ENCODE measurements around the gene DCTD. TPM values are rescaled to one million over a fixed set of nuclear protein-coding genes. Genes with fewer than 3 reads are reported as not detected.
A peak's percentile ranks its signal among the peaks of the same experiment; 100 is the strongest.
"Not testable (repeated sequence)": the region's sequence is repeated elsewhere in the genome, so short reads cannot be mapped to it uniquely, and the experiment has no call there.

The DCTD gene
- total RNA-seq, 1 experiment from 2014 or later = 159 TPM

DNA sequence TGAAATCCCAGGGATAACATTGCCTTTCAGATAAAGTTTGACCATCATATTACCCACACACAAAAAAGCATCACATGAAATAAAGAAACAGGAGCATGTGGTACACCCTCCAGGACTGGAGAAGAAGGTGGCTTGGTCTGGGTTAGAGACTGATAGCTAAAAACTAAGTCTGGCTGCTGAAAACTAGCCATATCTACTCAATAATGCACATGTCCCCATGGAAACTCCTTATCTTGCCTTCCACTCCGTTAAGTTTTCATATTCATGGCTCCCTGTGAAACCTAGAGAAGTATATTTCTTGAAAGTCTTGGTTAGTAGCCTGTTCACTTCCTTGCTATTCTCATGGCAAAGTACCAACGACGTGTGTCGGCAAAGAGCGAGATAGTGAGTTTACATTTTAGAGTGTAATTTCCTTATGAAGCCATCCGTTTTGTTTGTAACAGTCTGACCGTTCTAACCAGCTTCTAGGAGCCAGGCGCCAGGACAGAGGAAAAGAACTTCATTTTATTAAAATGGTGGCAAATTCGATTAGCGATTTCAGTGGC is 6.7 kb upstream of the DCTD start:
- in situ Hi-C loops (cut with HindIII; ENCODE audit: low pct_unique_long_range_greater_than_20kb, low sequenced_read_pairs) = no loop called here
- DNase-seq (ENCODE audit: low read depth) = no peak

GRCh38 chr4:182923366-182923765 is 6.2 kb upstream of the DCTD start:
- in situ Hi-C loops (cut with HindIII; ENCODE audit: low pct_unique_long_range_greater_than_20kb, low sequenced_read_pairs) = no loop called here
- DNase-seq (ENCODE audit: low read depth) = no peak

DNA sequence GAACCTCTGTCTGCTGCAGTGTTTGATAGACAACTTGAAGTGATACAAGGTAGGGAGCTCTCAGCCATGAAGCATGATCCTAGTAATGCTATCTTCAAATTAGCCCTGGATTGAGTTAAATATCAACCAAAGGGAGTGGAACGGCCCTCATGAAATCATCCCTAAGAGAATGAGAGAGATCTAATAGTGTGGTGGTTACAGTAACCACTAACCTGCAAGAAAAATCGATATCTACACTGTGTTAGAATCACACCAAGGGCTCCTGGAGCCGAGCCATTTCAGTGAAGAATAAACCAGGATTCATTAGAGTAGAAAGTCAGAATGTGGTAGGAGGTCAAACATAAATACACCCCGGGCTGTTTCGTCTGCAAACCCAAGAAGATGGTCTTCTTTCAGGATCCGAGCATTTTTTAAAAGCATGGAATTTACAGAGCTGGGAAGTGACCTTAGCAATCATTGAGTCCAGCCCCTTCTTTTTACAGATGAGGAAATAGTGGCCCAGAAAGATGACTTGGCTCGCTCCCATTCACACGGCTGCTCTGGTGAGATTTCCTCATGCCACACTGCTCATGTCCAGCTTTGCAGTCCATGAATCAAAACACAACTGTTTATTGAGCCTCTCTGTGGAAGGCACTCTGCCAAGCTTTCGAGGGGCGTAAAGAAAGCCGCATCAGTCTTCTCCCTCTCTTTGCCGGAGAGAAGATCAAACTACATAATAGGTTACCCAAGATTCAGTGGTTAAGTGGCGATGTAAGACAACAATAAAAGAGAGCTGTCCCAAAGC is 5.5 kb upstream of the DCTD start:
- DNase-seq (ENCODE audit: low read depth) = peak; percentile 65

DNA sequence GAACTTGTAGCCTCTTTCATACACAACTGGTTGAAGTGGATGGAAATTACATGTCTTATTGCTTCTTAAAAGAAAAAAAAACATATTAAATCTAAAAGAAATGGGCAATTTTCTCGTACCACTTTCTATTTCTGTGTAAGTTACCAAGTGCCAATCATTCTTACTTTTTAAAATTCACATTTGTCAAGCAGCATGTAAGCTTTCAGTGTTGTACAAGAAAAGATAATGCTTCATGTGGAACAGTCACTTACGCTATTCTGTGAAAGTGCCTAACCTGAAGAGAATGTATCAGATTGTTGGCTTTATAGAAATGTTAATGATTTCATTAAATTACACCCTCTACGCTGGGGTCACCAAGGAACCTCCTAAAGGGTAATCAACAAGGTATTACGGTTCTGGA is 4.4 kb upstream of the DCTD start:
- no peak for DNase-seq (ENCODE audit: low read depth)
- in situ Hi-C loops (cut with HindIII; ENCODE audit: low pct_unique_long_range_greater_than_20kb, low sequenced_read_pairs) = no loop called here

More for the DNA sequence above, 5.5 kb upstream of the DCTD start:
- in situ Hi-C loops (cut with HindIII; ENCODE audit: low pct_unique_long_range_greater_than_20kb, low sequenced_read_pairs) = no loop called here

- in situ Hi-C loops (cut with HindIII; ENCODE audit: low pct_unique_long_range_greater_than_20kb, low sequenced_read_pairs) = no loop called here
- DNase-seq (ENCODE audit: low read depth) = no peak
Observed at GRCh38 chr4:182920676-182921075, 3.5 kb upstream of the DCTD start.

DNA sequence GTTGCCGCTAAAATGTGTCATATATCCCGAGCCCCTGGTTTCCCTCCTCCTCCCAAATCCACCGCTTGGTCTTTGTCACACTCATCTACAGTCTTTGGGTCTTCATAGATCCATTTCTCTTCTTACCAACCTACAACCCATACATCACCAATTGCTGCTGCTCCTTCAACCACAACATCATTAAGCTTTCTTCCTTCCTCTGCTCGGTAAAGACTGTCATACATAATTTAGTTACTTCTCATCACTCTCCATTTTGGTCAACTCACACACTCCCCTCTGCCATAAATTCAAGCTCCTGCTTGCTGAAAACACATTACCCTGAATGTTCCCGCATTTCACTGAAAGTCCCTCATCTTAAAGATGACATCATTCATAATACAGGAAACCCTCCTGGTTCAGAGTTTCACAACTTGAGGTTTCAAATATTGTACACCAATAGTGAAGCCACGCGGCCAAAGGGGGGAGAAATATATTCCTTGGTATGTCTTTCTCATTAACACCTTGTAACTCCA is 1.7 kb upstream of the DCTD start:
- in situ Hi-C loops (cut with HindIII; ENCODE audit: low pct_unique_long_range_greater_than_20kb, low sequenced_read_pairs) = no loop called here
- no peak for DNase-seq (ENCODE audit: low read depth)

DNA sequence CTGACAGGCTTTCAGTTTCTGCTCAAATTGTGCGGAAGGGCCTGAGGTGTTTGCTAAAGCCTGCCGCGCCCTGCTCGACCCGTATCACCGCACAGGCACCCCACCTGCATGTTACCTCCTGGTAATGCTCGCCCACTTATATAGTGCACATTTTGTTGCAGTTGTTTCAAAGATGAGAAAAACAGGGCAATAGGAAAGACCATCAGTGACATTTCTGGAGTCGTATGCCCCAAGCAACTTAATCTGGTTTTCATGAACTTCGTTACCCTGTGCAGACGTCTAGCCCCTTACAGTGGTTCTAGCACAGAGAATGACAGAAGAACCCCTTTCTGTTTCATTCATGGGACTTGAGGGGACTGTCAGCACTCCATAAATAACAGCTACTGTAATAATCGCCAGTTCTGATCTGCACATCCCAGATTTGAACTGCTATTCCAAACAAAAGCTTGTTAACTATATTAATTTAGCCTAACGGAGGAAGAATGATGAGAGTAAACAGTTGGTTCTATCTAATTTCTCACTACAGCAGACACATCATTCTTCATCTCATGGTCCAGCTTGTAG is 940 bp upstream of the DCTD start:
- in situ Hi-C loops (cut with HindIII; ENCODE audit: low pct_unique_long_range_greater_than_20kb, low sequenced_read_pairs) = no loop called here
- no peak for DNase-seq (ENCODE audit: low read depth)

GRCh38 chr4:182916483-182917181 is 554 bp downstream of the DCTD start:
- peak; percentile 38 for DNase-seq (ENCODE audit: low read depth)
- in situ Hi-C loops (cut with HindIII; ENCODE audit: low pct_unique_long_range_greater_than_20kb, low sequenced_read_pairs) = no loop called here

DNA sequence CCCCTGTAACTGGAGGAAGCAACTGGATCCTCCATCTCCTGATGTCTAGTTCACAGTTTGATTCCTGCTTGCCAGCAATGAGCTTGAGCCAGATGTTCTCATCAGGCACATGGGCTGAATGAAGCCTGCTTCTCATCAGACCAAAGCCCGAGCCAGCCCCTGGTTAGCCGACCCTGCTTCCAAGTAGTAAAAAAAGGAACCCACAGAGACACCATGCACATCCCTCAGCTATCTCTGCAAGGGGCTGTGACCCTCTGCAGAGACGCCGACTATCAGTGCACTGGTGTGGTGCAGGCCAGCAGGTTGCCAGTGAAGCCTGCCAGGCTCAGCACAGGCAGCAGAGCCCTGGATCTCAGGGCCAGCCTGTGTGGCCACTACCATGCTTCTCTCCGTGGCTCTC is 2.8 kb downstream of the DCTD start:
- no peak for DNase-seq (ENCODE audit: low read depth)
- in situ Hi-C loops (cut with HindIII; ENCODE audit: low pct_unique_long_range_greater_than_20kb, low sequenced_read_pairs) = no loop called here

DNA sequence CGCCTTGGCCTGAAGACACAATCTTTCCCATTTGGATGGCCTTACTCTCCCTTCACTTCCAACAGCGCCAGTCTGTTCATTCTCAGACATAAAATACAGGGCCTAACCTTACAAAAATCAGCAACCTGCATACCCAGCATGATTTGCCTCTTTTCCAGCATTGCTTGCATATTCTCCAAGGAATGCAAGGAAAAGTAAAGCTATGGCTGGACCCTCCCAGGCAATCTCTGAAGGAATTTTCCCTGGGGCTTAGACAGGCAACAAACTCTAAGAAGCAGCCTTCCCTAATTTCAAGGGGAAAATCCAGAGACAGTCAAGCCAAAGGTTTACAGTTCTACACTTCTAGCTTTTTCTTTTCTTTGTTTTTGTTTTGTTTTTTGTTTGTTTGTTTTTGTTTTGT is 3.6 kb downstream of the DCTD start:
- DNase-seq (ENCODE audit: low read depth) = no peak
- in situ Hi-C loops (cut with HindIII; ENCODE audit: low pct_unique_long_range_greater_than_20kb, low sequenced_read_pairs) = no loop called here

GRCh38 chr4:182913036-182913435 is 4.2 kb downstream of the DCTD start:
- in situ Hi-C loops (cut with HindIII; ENCODE audit: low pct_unique_long_range_greater_than_20kb, low sequenced_read_pairs) = no loop called here
- no peak for DNase-seq (ENCODE audit: low read depth)

- no peak for DNase-seq (ENCODE audit: low read depth)
- in situ Hi-C loops (cut with HindIII; ENCODE audit: low pct_unique_long_range_greater_than_20kb, low sequenced_read_pairs) = no loop called here
Observed at GRCh38 chr4:182908124-182908523, 9.1 kb downstream of the DCTD start.

GRCh38 chr4:182907396-182907795 is 9.8 kb downstream of the DCTD start:
- in situ Hi-C loops (cut with HindIII; ENCODE audit: low pct_unique_long_range_greater_than_20kb, low sequenced_read_pairs) = no loop called here
- no peak for DNase-seq (ENCODE audit: low read depth)

DNA sequence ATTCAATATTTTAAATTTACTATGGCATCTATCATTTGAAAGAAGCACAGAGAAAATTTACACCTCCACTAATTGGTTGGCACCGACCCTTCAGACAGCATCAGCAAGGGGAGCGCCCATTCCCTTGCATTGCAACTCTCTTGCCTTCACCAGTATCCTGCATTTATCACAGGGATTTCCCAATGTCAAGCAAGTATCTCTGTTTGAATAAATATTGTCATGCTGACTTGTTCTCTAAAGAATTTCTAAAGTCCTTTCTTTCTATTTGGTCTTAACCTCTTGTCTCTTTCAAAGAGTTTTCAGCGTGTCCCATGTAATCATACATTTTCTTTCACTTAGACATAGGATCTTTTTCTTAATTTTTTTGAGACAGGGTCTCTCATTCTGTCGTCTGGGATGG is 10.4 kb downstream of the DCTD start:
- in situ Hi-C loops (cut with HindIII; ENCODE audit: low pct_unique_long_range_greater_than_20kb, low sequenced_read_pairs) = no loop called here
- DNase-seq (ENCODE audit: low read depth) = no peak

DNA sequence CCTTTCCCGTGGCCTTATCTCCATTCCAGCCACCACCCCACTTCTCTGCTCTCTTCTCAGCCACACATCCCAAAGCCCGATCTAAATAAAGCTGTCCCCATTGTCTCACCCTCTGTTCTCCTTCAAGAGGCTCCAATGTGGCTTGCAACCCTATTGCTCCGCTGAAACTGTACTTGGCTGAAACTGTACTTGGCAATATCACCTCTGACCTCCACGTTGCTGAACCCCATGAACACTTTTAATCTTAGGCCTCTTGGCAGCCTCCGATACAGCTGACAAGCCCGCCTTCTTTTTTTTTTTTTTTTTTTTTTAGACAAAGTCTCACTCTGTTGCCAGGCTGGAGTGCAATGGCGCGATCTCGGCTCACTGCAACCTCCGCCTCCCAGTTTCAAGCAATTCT is 12.1 kb downstream of the DCTD start:
- in situ Hi-C loops (cut with HindIII; ENCODE audit: low pct_unique_long_range_greater_than_20kb, low sequenced_read_pairs) = no loop called here
- DNase-seq (ENCODE audit: low read depth) = no peak

DNA sequence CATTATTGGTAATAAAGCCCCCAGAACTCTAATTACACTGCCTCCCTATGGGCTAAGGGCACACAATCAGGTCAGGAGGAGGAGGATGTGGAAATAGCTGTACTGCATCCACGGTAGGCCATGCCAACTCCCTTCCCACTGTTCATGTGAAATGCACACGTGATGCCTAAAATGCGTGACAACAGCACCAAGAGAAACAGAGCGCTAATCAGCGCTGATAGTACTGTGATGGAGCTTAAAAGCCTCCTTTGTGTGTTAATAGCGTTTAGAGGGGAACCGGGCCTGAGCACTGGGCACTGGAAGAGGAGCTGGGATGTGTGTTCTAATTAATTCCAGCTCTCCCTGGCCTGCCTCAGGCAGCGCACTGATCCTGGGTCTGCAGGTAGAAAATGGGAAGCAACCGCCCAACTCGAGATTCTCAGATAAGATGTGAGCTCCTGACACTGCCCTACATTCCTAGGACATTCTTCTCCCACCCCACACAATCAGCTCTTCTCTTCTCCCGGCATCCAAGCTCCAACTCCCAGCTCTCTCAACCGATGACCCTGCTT is 12.9 kb downstream of the DCTD start:
- in situ Hi-C loops (cut with HindIII; ENCODE audit: low pct_unique_long_range_greater_than_20kb, low sequenced_read_pairs) = no loop called here
- DNase-seq (ENCODE audit: low read depth) = no peak

- in situ Hi-C loops (cut with HindIII; ENCODE audit: low pct_unique_long_range_greater_than_20kb, low sequenced_read_pairs) = no loop called here
Observed at GRCh38 chr4:182903013-182903412, 14.2 kb downstream of the DCTD start.

GRCh38 chr4:182901337-182901736 is 15.8 kb downstream of the DCTD start:
- in situ Hi-C loops (cut with HindIII; ENCODE audit: low pct_unique_long_range_greater_than_20kb, low sequenced_read_pairs) = no loop called here
- DNase-seq (ENCODE audit: low read depth) = no peak

More at GRCh38 chr4:182903013-182903412, 14.2 kb downstream of the DCTD start:
- DNase-seq (ENCODE audit: low read depth) = no peak

DNA sequence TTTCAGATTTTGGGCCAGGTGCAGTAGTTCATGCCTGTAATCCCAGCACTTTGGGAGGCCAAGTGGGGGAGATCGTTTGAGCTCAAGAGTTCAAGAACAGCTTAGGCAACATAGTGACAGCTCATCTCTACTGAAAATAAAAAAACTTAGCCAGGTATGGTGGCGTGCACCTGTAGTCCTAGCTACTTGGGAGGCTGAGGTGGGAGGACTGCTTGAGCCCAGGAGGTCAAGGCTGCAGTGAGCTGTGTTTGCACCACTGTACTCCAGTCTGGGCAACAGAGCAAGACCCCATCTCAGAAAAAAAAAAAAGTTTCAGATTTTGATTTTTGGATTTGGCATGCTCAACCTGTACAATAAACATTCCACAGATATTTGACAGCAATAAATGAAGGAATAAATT is 17.2 kb downstream of the DCTD start:
- in situ Hi-C loops (cut with HindIII; ENCODE audit: low pct_unique_long_range_greater_than_20kb, low sequenced_read_pairs); DNase-seq (ENCODE audit: low read depth): not testable (repeated sequence)

Data from Caki2 (cell line).